ENCODE measurements around the gene GHRH. TPM values are rescaled to one million over a fixed set of nuclear protein-coding genes. Genes with fewer than 3 reads are reported as not detected.

GHRH gene
- total RNA-seq, 1 donor from 2014 or later, result not detected

DNA sequence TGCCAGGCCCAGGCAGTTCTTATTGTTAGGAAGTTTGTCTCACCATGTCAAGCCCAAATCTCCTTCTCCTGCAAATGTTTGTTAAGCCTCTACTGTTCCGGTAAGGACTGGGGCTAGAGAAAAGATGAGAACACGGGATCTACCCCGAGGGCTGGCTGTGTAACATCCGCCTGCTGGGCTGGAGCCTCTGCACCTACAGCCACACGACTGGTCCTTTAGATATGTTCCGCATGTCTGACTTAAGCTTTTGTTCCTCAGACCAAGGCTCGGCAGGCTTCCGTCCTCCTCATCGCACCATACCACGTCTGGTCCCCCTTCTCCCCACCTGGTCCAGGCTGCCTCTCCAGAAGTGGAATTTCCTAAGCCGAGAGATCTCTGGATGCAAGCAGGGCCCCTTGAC lies 2.6 kb downstream of the GHRH start:
- FAIRE-seq (no peak), DNase-seq (ENCODE audit: low read depth) (no peak)
- peaks cover 13% of the 10 kb centered on the region for H3K27me3 ChIP-seq (ENCODE audit: control insufficient read depth, insufficient read depth, low read length)
- TF ChIP-seq, protein P1, sequence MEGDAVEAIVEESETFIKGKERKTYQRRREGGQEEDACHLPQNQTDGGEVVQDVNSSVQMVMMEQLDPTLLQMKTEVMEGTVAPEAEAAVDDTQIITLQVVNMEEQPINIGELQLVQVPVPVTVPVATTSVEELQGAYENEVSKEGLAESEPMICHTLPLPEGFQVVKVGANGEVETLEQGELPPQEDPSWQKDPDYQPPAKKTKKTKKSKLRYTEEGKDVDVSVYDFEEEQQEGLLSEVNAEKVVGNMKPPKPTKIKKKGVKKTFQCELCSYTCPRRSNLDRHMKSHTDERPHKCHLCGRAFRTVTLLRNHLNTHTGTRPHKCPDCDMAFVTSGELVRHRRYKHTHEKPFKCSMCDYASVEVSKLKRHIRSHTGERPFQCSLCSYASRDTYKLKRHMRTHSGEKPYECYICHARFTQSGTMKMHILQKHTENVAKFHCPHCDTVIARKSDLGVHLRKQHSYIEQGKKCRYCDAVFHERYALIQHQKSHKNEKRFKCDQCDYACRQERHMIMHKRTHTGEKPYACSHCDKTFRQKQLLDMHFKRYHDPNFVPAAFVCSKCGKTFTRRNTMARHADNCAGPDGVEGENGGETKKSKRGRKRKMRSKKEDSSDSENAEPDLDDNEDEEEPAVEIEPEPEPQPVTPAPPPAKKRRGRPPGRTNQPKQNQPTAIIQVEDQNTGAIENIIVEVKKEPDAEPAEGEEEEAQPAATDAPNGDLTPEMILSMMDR (IDR thresholded peaks at IDR 0.05; ENCODE audit: insufficient read depth, low read length, severe bottlenecking), result no peak
- no peak overlapping the region for H3K4me3 ChIP-seq (ENCODE audit: low read depth, low read length)
- H3K36me3 ChIP-seq (ENCODE audit: control insufficient read depth, insufficient read depth, low read length), result no peaks in the 10 kb centered on the region

GRCh38 chr20:37257988-37258387 lies 3.6 kb downstream of the GHRH start:
- Histone ChIP-seq H3K36me3 (ENCODE audit: control insufficient read depth, insufficient read depth, low read length) (no peaks in the 10 kb centered on the region), H3K27me3 (ENCODE audit: control insufficient read depth, insufficient read depth, low read length) (peaks cover 13% of the 10 kb centered on the region), H3K4me3 (ENCODE audit: low read depth, low read length) (no peak overlapping the region)
- TF ChIP-seq, protein P1 (IDR thresholded peaks at IDR 0.05; ENCODE audit: insufficient read depth, low read length, severe bottlenecking), result no peak
- no peak for FAIRE-seq
- DNase-seq (ENCODE audit: low read depth), result no peak

DNA sequence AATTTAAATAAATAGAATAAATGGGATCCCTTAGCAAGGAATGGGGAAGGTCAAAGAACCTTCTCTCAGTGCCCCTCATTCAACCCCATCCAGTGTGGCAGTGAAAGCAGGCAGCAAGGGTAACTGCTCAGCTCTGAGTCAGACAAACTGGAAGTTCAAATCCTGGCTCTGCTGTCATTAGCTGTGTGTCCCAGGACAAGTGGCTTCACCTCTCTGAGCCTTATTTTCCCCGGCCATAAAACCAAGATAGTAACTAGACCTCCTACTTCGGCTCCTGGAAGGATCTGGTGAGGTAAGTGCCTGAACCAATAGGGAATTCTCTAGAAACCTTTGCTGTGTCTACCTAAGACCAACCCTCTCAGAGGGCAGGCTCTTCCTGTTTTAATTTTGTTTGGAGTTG lies 4.1 kb downstream of the GHRH start:
- DNase-seq (ENCODE audit: low read depth), result no peak
- no peak for FAIRE-seq
- Histone ChIP-seq H3K4me3 (ENCODE audit: low read depth, low read length) (no peak overlapping the region), H3K27me3 (ENCODE audit: control insufficient read depth, insufficient read depth, low read length) (peaks cover 13% of the 10 kb centered on the region), H3K36me3 (ENCODE audit: control insufficient read depth, insufficient read depth, low read length) (no peaks in the 10 kb centered on the region)
- TF ChIP-seq, protein P1 (IDR thresholded peaks at IDR 0.05; ENCODE audit: insufficient read depth, low read length, severe bottlenecking), result no peak

GRCh38 chr20:37256286-37256685 lies 5.3 kb downstream of the GHRH start:
- Histone ChIP-seq H3K27me3 (ENCODE audit: control insufficient read depth, insufficient read depth, low read length) (peaks cover 11% of the 10 kb centered on the region), H3K4me3 (ENCODE audit: low read depth, low read length) (no peak overlapping the region)
- FAIRE-seq, result no peak

DNA sequence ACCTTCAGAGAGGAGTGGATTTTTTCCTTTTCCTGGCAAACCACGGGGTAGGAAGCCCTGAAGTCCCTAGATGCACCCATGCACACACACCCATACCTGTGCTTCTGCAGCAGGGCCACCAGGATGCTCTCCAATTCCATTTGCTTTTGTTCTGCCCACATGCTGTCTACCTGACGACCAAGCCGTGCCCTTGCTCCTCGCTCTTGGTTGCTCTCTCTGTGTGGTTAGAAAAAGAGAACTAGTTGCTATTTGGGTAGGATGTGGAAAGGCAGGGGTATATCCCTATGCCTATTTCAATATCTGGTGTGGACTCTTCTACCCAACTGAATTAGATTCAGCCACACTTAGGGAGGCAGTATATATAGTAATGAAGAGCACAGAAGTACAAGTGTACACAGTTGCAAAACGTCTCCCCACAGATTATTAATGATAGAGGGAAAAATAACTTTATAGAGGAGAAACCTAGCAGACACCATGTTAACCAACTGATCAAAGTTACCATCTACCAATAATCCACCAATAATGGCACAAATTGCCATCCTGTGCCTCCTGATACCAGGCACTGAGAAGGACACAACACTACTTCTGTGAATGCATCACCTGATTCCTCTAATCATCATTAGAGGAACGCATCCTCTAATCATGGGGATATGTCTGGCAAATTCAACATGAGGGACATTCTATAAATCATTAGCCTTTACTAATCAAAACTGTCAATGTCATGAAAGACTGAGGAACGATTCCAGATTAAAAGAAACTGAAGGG lies 7.3 kb downstream of the GHRH start:
- TF ChIP-seq, protein P1 (IDR thresholded peaks at IDR 0.05; ENCODE audit: insufficient read depth, low read length, severe bottlenecking), result no peak
- Histone ChIP-seq H3K36me3 (ENCODE audit: control insufficient read depth, insufficient read depth, low read length) (no peaks in the 10 kb centered on the region), H3K4me3 (ENCODE audit: low read depth, low read length) (no peak overlapping the region), H3K27me3 (ENCODE audit: control insufficient read depth, insufficient read depth, low read length) (peaks cover 6% of the 10 kb centered on the region)
- FAIRE-seq, result no peak
- DNase-seq (ENCODE audit: low read depth), result no peak

More at GRCh38 chr20:37256286-37256685, 5.3 kb downstream of the GHRH start:
- DNase-seq (ENCODE audit: low read depth), result no peak
- H3K36me3 ChIP-seq (ENCODE audit: control insufficient read depth, insufficient read depth, low read length), result no peaks in the 10 kb centered on the region
- TF ChIP-seq, protein P1 (IDR thresholded peaks at IDR 0.05; ENCODE audit: insufficient read depth, low read length, severe bottlenecking), result no peak

- TF ChIP-seq, protein P1 (IDR thresholded peaks at IDR 0.05; ENCODE audit: insufficient read depth, low read length, severe bottlenecking), result no peak
- FAIRE-seq (no peak), DNase-seq (ENCODE audit: low read depth) (no peak)
Measured at GRCh38 chr20:37253087-37253486, 8.5 kb downstream of the GHRH start.

More at GRCh38 chr20:37253087-37253486, 8.5 kb downstream of the GHRH start:
- Histone ChIP-seq H3K27me3 (ENCODE audit: control insufficient read depth, insufficient read depth, low read length) (peaks cover 2% of the 10 kb centered on the region), H3K4me3 (ENCODE audit: low read depth, low read length) (no peak overlapping the region), H3K36me3 (ENCODE audit: control insufficient read depth, insufficient read depth, low read length) (no peaks in the 10 kb centered on the region)
